H1 (cell line): ENCODE results near the gene NSFL1C. TPM values are rescaled to one million over a fixed set of nuclear protein-coding genes. Genes with fewer than 3 reads are reported as not detected.

Experiments
- BACH1 ChIP-seq: IDR thresholded peaks from 2 replicates; pipeline ENCODE4 v1.6.1; 2012; ENCODE audit warnings: low read length, improper control_type of control experiment
- CBX8 ChIP-seq: fragments of 300-800, 300-1000 bp; sonication (generic); IDR thresholded peaks from 2 replicates; pipeline ENCODE4 v1.7.1; 2016; ENCODE audit warnings: low read depth, low read length, borderline replicate concordance
- CREB1 ChIP-seq: IDR thresholded peaks from 2 replicates; pipeline ENCODE4 v1.6.1; 2012; ENCODE audit warnings: inconsistent platforms
- EP300 ChIP-seq, 2 experiments: IDR thresholded peaks; 1 replicate in 1 of 2; 2 replicates in 1 of 2; pipeline ENCODE4 v1.6.1; 2011 to 2012; ENCODE audit warnings: low read depth in 2 of 2, low read length in 2 of 2, mild to moderate bottlenecking in 2 of 2, borderline replicate concordance in 1 of 2, inconsistent platforms in 1 of 2, moderate library complexity in 1 of 2
- EZH2 ChIP-seq: fragments of 200-600 bp; sonication (generic); IDR thresholded peaks from 2 replicates; pipeline ENCODE4 v1.7.1; 2012; ENCODE audit warnings: low read depth, mild to moderate bottlenecking, moderate library complexity, low read length, inconsistent platforms; ENCODE audit not compliant: severe bottlenecking
- JUN ChIP-seq: IDR thresholded peaks from 2 replicates; pipeline ENCODE4 v1.6.1; 2011; ENCODE audit warnings: low read depth, mild to moderate bottlenecking, improper control_type of control experiment, low read length
- MAX ChIP-seq: IDR thresholded peaks from 2 replicates; pipeline ENCODE4 v1.6.1; 2012; ENCODE audit warnings: inconsistent platforms
- RAD21 ChIP-seq, 2 experiments: IDR thresholded peaks in 1 of 2; conservative IDR thresholded peaks in 1 of 2; 2 replicates each; pipeline ENCODE4 v1.6.1; 2011; ENCODE audit warnings: low read depth in 2 of 2, low read length in 2 of 2, improper control_type of control experiment in 1 of 2, inconsistent platforms in 1 of 2, mild to moderate bottlenecking in 1 of 2, moderate library complexity in 1 of 2
- SP1 ChIP-seq: IDR thresholded peaks from 2 replicates; pipeline ENCODE4 v1.6.1; 2011; ENCODE audit warnings: low read depth, low read length
- ZNF274 ChIP-seq: IDR thresholded peaks from 2 replicates; pipeline ENCODE4 v1.7.0; 2012; ENCODE audit warnings: low read length, borderline replicate concordance; ENCODE audit errors: extremely low read depth
- polyA plus RNA-seq, 7 experiments: library from polyadenylated mRNA; depleted of rRNA in 3 of 7; stranded (reverse) in 5 of 7; unstranded in 2 of 7; fragments of >200 nt in 5 of 7; fragments of 200-250 nt in 2 of 7; gene quantifications; 1 replicate in 5 of 7; 2 replicates in 1 of 7; 4 replicates in 1 of 7; pipeline versions ENCODE4 v1.2.1 to v1.2.3, GENCODE V29; 2011 to 2013; ENCODE audit warnings: missing spikeins in 2 of 7, mixed read lengths in 2 of 7
- total RNA-seq: library from RNA; stranded (reverse); fragmentation: NEBNext Ultra II Directional; extraction: Animal tissue kit (Norgen Biotek cat#: 25700); gene quantifications from 2 replicates; pipeline ENCODE4 v1.2.1, GENCODE V29; 2021
- TF ChIP-seq, protein P1 (sequence below), 3 experiments: IDR thresholded peaks; 1 replicate in 2 of 3; 2 replicates in 1 of 3; pipeline versions ENCODE4 v1.5.1 to v1.6.1; 2011; ENCODE audit warnings: low read length in 3 of 3, mild to moderate bottlenecking in 3 of 3, inconsistent platforms in 2 of 3, low read depth in 1 of 3, moderate library complexity in 1 of 3; ENCODE audit not compliant: insufficient read depth in 1 of 3; ENCODE audit errors: control extremely low read depth in 1 of 3
- TF ChIP-seq, protein P2 (sequence below): IDR thresholded peaks from 2 replicates; pipeline ENCODE4 v1.6.1; 2012; ENCODE audit warnings: low read length, inconsistent platforms

Gene NSFL1C
- total and polyA plus RNA-seq, 2 of the 8 experiments (the other 6 are each of a cell fraction or from before 2014, with no cell fraction given): 21.6 to 98.0 TPM

DNA sequence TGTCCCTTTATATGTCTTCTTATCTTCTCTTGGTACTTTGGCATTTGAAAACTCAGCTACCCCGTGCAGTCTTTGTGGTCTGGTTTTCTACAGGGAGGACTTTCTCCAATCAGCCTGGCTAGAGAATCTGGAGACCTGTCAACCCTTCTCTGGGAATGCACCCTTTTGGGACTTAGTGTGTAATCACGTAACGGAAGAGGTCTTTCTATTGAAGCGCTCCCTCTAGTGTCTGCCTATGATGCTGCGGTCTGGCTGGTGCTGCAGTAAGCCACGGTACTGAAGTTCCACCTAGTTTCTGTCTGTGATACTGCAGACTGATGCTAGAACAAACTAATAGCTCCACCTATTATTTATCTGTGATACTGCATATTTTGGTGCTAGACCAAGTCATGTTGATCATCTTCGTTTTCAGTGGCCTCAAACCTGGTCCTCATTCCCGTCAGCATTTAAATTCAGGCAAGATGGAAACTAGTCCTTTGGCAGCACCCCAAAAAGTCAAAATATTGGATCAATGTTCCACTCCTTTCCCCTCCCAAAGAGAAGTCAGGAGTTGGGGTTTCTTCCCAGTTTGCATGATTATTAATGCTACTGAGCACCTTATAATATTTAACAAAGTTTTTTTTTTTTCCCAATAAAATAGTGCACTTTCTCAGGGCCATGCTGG is 37.0 kb upstream of the NSFL1C start (continued):
- TF ChIP-seq, protein P1, sequence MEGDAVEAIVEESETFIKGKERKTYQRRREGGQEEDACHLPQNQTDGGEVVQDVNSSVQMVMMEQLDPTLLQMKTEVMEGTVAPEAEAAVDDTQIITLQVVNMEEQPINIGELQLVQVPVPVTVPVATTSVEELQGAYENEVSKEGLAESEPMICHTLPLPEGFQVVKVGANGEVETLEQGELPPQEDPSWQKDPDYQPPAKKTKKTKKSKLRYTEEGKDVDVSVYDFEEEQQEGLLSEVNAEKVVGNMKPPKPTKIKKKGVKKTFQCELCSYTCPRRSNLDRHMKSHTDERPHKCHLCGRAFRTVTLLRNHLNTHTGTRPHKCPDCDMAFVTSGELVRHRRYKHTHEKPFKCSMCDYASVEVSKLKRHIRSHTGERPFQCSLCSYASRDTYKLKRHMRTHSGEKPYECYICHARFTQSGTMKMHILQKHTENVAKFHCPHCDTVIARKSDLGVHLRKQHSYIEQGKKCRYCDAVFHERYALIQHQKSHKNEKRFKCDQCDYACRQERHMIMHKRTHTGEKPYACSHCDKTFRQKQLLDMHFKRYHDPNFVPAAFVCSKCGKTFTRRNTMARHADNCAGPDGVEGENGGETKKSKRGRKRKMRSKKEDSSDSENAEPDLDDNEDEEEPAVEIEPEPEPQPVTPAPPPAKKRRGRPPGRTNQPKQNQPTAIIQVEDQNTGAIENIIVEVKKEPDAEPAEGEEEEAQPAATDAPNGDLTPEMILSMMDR (IDR thresholded peaks at IDR 0.05; ENCODE audit: control extremely low read depth in 1 of 3, insufficient read depth in 1 of 3, low read depth in 1 of 3, low read length in 3 of 3): peak; percentile 87 to 100 (median 100)
- TF ChIP-seq BACH1 (0 out of 2 replicates have a peak, but pooled peaks have one; percentile 19), EP300 (IDR thresholded peaks at IDR 0.05; ENCODE audit: borderline replicate concordance in 1 of 2, low read depth in 2 of 2, low read length in 2 of 2) (peak in 1 of 2 experiments; percentile 34; a peak in 1 of 3 replicates), JUN (no peak), CREB1 (peak; percentile 78), SP1 (0 out of 2 replicates have a peak, but pooled peaks have one; percentile 45), CBX8 (no peak), RAD21 (IDR thresholded peaks at IDR 0.05 in 1 of 2, conservative IDR thresholded peaks at IDR 0.05 in 1 of 2; ENCODE audit: low read depth in 2 of 2, low read length in 2 of 2) (peak; percentile 85 to 92), MAX (no peak), ZNF274 (no peak), EZH2 (no peak)
- TF ChIP-seq, protein P2, sequence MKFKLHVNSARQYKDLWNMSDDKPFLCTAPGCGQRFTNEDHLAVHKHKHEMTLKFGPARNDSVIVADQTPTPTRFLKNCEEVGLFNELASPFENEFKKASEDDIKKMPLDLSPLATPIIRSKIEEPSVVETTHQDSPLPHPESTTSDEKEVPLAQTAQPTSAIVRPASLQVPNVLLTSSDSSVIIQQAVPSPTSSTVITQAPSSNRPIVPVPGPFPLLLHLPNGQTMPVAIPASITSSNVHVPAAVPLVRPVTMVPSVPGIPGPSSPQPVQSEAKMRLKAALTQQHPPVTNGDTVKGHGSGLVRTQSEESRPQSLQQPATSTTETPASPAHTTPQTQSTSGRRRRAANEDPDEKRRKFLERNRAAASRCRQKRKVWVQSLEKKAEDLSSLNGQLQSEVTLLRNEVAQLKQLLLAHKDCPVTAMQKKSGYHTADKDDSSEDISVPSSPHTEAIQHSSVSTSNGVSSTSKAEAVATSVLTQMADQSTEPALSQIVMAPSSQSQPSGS: 0 out of 2 replicates have a peak, but pooled peaks have one; percentile 55
